Glomerular visceral epithelial cell (primary cell): Measurements from ENCODE around the gene CYS1.
"Not testable (repeated sequence)": the region's sequence is repeated elsewhere in the genome, so short reads cannot be mapped to it uniquely, and the experiment has no call there.

ENCODE experiments used
- DNase-seq: peaks from one replicate; pipeline ENCODE4 v3.0.0-alpha.2; 2016; ENCODE audit errors: extremely low spot score

CYS1 gene

GRCh38 chr2:10030798-10031197, 49.4 kb downstream of the CYS1 start:
- not testable (repeated sequence) for DNase-seq

- no peak for DNase-seq
These were observed 49.9 kb downstream of the CYS1 start for GRCh38 chr2:10030311-10030736.

- no peak for DNase-seq
These were observed 50.4 kb downstream of the CYS1 start for GRCh38 chr2:10029875-10030223.

DNA sequence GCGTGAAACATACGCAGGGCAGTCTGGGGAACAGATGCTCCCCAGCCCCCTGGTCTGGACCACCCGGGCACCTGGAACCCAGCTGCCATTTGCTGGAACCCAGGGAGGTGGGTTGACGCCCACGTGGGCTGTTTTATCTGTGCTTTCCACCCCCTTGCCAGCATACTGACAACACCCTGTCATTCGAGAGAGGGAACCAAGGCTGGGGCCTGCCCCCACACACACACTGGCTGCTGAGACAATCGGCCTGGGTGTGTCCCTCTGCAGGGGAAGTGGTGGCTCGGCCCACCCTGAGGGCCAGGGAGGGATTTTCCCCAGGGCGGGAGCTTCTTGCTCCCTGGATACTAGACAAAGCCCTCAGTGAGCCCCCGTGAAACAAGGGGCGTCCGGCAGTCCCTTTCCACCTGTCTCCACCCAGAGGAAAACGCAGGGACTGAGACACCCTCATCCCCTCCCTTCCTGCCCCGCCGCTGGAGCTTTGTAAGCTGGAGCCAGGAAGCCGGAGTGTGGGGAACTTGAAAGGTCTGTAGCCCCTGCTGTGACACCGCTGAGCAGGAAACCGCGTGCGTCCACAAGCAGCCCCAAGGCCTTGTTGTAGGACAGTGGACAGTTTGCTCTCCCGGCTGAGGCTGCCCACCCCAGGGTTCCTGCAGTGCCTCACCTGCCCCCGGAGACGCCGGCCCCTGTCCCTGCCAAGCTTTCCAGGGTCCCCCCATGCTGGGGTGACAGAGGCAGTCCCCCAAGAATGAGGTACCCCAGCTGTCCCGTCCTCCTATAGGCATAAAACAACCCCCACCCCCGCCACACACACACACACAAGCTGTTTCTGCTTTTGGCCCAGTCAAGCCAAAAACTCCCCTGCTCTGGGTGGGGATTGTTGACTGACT, 51.0 kb downstream of the CYS1 start:
- no peak for DNase-seq

DNA sequence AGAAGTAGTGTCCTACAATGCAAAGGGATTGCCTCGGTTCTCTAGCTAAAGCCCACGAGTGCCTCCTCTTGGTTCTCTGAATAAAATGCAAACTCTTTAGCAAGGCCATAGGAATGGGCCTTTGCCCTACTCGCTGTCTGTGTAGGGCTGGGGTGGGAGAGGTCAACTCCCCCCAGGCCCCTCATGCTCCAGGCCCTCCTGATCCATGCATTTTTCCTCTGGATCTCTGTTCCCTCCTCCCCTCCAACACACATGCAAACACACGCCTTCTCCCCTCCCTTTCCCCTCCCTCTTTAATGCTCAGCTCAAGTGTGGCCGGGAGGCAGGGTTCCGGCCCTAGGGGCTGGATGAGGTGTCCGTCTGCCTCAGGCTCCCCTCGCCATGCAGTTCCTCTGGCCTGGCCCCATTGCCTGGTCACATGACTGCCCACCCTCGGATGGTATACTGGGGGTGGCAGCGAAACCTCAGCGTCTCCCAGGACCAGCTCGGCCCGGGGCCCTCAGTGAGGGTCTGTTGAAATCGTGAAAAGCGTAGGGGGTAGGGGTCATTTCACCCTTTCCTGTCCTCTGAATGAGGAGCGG, 51.7 kb downstream of the CYS1 start:
- DNase-seq: no peak

DNA sequence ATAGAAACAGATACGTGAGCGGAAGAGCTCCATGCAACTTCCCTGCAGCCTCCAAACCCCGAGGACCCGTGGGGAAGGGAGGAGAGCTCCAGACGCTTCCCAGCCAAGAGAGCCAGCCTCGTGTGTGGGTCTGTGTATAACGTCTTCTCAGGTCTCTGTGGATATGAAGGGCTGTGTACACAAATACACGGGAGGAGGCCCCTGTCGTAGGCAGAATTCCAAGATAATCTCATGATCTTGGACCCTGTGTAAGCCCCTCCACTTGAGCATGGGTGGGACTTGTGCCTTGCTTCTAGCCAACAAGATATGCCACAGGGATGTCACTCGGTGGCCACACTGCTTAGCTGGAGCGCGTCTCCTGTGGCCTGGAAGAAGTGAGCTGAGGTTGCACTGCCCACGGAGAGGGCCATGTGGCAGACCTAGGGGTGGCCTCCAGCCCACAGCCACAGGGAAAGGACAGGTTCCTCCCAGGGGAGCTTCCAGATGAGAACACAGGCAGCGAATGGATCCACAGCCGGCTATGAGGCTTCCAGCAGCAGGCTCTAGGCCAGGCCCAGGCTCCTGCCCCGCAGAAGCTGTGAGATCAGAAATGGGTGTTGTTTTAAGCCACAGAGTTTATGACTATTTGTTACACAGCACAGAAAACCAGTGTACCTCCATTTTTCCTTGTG, 52.4 kb downstream of the CYS1 start:
- DNase-seq: no peak

GRCh38 chr2:10026940-10027569, 53.2 kb downstream of the CYS1 start:
- no peak for DNase-seq

- DNase-seq: no peak
These were observed 57.1 kb downstream of the CYS1 start for GRCh38 chr2:10022966-10023662.

DNA sequence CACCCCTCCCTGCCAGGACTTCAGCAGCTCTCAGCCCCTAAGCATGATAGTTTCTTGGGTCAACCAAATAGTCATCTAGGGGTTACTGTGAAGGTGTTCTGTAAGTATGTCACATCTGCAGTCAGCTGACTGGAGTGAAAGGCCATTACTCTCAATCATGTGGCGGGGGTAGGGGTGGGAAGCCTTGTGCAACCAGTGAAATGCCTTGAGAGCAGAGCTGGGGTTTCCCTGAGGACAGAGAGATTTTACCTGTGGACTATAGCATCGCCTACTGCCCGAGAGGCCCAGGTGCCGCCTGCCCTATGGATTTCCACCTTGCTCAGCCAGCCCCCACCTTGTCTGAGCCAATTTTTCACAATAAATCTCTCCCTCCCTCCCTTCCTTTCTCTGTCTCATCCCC, 57.8 kb downstream of the CYS1 start:
- no peak for DNase-seq

- DNase-seq: no peak
These were observed 58.2 kb downstream of the CYS1 start for GRCh38 chr2:10022041-10022421.

- DNase-seq: no peak
These were observed 60.4 kb downstream of the CYS1 start for GRCh38 chr2:10019602-10020400.

DNA sequence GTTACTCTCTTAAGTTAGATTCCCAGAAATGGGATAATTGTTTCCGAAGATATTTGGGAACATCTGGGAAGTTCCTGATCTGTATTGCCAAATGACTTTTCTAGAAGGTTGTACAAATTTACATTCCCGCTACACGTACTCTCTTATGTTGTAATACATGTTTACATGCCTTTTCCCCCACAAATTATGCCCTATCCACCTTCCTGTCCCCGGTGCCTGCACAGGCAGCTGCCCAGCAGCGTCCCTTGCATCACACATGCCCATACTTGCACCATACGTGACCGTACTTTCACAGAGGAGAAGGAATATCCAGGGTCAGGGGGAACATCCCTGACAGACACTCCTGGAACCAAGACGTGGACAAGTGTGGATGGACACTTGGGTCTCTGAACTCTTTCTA, 61.0 kb downstream of the CYS1 start:
- DNase-seq: no peak

- no peak for DNase-seq
These were observed 62.8 kb downstream of the CYS1 start for GRCh38 chr2:10017313-10017941.

GRCh38 chr2:10016802-10017258, 63.4 kb downstream of the CYS1 start:
- DNase-seq: no peak

DNA sequence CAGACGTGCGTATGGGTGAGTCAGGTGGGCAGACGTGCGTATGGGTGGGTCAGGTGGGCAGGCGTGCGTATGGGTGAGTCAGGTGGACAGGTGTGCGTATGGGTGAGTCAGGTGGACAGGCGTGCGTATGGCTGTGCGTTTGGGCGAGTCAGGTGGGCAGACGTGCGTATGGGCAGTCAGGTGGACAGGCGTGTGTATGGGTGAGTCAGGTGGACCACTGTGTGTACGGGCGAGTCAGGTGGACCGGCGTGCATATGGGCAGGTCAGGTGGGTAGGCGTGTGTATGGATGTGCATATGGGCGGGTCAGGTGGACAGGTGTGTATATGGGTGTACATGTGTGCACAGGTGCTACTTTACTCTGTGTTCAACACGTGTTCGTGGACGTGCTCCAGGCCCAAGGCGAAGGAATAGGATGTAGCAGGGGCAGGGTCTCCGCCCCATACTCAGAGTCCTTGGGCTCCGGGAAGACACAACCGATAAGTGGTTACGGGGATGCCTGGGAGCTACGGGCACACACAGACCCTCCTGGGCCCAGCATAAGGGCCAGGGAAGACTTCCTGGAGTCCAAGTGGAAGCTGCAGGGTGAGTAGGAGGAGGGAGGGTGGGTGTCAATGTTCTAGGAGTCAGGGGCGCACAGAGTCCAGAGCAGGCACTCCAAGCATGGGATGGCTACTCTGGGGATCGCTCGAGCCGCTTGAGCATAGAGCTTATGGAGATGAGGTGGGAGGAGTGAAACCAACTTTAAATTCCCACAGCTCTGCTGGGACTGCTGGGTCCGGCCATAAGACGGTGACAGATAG, 64.0 kb downstream of the CYS1 start:
- no peak for DNase-seq

GRCh38 chr2:10015376-10015989, 64.7 kb downstream of the CYS1 start:
- DNase-seq: not testable (repeated sequence)

- DNase-seq: no peak
These were observed 65.6 kb downstream of the CYS1 start for GRCh38 chr2:10014418-10015190.
